GM19240 (cell line): Measurements from ENCODE around the gene STK32C.
"Not testable (repeated sequence)": the region's sequence is repeated elsewhere in the genome, so short reads cannot be mapped to it uniquely, and the experiment has no call there.

ENCODE experiments used
- DNase-seq: peaks from one replicate; pipeline ENCODE4 v3.0.0; 2011; ENCODE audit warnings: low spot score; ENCODE audit not compliant: insufficient read length

The STK32C gene

DNA sequence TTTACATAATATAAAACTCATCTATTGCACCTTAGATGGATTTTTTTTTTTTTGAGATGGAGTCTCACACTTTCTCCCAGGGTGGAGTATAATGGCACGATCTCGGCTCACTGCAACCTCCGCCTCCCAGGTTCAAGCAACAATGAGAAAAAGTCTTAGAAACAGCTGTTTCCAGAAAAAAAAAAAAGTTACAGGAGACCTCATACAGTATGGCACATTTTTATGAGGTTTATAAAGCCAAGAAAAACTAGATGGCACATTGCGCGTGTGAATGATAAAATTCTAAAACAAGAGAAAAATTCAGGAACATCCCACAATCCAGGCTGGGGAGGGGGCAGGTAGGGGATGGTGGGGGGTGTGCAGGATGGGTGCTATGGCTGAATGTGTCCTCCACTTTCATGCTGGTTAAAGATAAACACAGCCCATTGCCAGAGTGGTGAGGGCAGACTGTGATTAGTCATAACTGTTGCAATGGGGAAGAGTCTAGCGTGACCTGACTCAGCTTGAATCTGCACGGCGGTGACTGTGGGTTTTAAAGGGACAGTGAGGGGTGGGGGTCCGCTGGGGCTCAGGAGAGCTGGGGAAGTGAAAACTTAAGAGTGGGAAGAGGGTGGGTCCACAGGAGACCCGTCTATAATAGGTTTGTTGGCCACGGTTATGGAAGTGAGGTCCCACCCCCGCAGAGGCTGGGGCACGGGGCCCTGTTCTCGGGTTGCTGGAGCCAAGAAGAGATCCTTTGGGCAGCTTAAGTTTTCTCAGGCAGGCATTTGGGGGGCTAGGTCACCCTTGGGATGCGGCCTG, 12.3 kb upstream of the STK32C start:
- peak; percentile 66 for DNase-seq

DNA sequence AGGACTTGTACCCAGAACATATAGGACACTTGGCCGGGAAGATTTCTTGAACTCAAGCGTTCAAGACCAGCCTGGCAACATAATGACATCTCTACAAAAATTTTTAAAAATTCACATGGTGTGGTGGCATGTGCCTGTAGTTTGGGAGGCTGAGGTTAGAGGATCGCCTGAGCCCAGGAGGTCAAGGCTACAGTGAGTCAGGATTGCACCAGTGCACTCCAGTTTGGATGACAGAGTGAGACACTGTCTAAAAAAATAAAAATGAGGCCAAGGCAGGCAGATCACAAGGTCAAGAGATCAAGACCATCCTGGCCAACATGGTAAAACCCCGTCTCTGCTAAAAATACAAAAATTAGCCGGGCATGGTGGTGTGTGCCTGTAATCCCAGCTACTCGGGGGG, 9.7 kb upstream of the STK32C start:
- not testable (repeated sequence) for DNase-seq

DNA sequence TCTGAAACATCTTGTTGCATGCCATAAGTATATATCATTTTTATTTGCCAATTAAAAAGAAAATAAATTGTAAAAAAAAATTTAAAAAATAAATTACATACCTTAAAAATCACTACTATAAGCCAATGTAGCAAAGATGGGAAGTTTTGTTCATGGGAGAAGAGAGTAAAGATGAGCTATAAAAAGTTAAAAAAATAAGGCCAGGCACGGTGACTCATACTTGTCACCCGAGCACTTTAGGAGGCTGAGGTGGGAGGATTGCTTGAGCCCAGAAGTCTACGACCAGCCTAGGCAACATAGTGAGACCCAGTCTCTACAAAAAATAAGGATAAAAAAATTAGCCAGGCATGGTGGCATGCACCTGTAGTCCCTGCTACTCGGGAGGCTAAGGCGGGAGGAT, 8.4 kb upstream of the STK32C start:
- no peak for DNase-seq

DNA sequence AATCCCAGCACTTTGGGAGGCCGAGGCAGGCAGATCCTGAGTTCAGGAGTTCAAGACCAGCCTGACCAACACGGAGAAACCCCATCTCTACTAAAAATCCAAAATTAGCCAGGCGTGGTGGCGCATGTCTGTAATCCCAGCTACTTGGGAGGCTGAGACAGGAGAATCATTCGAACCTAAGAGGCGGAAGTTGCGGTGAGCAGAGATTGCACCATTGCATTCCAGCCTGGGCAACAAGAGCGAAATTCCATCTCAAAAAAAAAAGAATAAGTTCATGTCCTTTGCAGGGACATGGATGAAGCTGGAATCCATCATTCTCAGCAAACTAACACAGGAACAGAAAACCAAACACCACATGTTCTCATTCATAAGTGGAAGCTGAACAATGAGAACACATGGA, 7.1 kb upstream of the STK32C start:
- DNase-seq: not testable (repeated sequence)

DNA sequence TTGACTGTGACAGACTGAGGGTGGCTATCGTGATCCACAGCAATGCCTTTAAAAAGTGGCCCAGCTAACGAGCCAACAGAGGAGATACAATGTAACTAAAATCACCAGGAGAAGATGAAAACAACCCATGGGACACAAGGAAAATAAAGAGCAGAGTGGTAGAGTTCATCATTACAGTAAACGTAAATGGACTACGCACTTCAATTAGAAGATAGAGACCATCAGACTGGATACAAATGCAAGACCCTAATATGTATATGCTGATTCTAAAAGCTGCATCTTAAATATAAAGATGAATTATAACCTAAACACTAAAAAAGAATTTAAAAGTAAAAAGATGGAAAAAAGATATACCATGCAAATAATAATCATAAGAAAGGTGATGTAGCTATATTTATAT, 6.6 kb upstream of the STK32C start:
- no peak for DNase-seq

DNA sequence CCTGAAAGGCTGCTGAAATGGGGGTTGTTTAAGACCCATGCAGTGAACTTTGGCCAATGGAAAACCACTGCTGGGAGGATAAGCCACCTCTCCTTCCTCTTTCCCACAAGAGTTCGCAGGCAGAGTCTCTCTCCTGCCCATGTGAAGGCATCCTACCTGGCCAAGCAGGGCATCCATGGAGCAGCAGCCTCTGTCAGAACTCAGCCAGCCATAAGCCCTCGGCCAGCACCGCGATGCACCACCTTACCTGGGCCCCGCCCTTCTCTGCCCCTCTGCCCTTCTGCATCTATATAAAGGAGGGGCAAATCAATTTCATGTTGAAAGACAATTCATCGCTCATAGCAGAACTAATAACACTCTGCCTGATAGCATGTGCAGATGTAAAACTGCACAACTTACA, 6.1 kb upstream of the STK32C start:
- DNase-seq: no peak

DNA sequence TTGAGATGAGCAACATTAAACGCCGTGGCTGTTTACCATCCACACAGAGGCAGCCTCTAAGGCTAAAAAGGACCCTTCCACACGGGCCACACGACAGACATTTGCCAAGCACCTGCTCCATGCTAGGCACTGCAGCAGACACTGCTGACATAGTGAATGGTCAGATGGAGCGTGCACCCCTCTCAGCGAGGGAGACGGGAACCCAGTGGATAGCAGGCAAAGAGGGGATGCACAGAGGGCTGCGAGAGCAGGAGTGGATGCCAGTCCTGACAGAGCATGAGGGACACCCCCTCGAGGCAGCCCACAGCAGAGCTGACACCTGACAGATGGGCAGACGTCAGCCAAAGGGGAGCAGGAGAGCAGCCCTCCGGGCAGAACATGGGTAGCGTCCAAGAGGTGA, 5.6 kb upstream of the STK32C start:
- DNase-seq: no peak

DNA sequence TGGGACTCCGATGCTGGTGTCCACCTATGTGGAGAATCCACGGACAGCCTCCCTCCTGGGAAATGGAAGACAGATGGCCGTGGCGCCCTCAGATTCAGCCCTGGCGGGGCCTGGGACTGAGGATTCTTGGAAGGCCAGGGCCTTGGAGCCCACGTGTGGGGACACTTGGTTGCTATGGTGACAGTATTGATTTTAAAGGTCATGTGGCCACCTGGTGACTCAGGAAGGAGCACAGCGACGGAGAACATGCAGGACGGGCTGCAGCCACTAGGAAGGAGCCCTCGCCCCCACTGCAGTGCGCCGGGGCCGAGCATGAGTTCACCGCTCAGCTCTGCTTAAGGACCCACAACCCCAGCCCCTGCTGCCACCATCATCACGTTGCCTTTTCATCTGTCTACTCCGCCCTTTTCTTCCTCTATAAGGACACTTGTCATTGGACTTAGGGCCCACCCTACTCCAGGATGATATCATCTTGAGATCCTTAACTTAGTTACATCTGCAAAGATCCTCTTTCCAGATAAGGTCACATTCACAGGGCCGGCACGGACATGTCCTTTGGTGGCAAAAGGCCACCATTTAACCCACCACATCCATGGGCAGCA, 3.7 kb upstream of the STK32C start:
- DNase-seq: no peak

DNA sequence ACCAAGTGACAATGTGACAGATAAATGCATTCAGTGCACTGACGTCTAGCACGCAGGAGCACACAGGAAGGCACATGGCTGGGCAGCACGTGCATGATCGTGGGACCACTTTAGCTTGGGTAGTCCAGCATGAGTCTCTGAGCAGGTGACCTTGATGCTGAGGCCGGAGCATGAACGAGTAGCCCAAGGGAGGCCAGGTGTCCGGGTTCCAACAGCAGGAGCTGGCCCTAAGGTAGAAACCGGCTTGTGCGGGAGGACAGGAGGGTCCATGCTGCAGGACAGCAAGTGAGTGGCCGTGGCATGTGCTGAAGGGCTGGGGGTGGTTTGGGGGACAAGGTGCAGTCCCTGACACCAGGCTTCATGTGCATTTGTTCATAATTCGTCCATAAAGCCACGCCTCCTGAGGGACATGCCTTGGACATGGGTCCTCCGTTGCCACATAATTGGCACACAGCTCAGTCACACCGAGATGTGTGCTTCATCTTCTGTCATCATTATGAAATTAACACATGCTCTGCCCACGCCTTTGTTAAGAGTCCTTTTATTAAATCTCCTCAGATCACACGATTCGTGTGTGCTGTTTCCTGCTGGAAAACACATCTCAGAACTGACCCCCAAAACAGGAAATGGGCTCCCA, 3.1 kb upstream of the STK32C start:
- no peak for DNase-seq

DNA sequence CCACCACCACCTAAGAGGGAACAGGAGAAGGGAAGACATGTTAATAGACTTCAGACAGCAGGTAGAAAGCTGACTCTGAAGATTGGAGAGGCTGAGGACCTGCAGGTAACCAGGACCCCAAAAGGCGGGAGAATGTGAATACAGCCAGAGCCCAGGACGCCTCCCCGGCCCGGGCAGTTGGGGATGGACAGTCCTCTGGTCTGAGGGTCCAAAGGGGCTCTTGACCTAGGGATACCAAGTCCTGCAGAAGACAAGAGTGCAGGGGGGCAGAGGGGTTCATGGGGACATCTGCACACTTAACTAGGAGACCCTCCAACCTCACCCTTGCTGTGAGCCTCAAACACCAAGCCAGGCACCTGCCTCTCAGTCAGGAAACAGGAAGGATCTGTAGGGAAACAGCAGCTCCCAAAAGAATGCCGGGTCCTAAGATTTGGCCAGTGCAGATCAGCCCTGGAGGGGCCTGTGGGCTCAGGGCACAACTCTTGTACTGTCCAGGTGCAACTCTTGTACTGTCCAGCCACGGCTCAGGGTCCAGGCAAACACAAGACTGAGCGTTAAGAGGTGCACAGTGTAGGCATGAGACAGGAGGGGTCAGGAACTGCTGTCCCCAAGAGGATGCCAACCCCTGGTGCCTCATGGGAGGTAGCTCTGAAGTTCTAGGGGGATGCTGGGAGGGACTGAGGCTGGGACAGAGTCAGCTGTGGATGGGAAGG, 2.3 kb upstream of the STK32C start:
- DNase-seq: no peak

DNA sequence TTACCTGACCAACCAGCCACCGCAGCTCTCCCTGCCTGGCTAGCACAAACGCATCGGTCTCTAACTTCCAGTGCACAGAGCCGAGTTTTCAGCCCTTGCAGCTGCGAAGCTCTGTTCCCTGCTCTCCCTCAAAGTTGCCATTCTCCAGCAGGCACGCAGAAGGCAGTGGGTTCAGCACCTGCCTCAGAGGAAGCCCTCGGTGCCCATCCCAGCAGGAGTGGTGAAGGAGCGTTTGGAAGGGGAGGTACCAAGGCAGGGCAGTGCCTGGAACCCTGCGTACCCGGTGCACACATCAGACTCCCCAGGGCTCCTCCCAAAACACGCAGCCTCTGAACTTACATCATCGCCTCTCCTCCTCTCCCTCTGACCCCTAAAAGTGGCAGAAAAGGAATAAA, 1.7 kb upstream of the STK32C start:
- DNase-seq: no peak

DNA sequence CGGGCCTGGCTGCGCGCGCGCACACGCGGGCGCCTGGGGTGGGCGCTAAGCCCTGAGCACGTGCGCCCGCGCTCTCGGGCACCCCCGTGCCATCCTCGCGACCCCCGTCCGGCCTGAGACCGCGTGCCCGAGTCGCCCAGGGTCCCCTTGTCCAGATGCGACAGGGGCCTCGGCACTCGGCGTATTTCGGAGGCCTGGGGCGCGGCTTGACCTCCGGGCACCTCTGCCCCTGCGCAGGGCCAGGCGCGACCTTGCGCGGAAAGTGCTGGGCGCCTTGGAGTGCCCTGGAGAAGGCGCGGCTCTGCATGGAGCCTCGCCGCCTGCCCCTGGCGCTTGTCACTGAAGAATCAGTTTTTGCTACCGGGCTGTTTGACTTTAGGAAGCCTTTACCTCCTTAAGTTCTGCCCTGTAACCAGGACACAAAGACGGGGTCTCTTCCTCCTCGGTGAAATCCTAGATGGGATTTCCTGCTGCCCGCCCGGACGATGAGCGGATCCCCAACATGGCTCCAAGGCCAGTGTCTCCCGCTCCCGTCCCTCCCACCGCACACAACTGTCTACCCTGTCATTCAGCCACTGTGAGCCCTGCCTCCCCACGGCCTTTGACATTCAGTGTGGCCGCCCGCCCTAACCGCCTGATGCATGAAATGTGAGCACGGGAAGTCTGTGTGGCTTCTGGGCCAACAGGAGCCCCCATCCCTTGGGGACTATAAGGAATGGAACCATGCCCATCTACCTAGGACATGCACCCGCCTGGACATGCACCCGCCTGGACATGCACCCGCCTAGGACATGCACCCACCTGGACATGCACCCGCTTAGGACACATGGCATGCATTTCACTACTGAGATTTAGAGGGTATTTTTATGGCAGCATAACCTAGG, 1.1 kb upstream of the STK32C start:
- DNase-seq: no peak

DNA sequence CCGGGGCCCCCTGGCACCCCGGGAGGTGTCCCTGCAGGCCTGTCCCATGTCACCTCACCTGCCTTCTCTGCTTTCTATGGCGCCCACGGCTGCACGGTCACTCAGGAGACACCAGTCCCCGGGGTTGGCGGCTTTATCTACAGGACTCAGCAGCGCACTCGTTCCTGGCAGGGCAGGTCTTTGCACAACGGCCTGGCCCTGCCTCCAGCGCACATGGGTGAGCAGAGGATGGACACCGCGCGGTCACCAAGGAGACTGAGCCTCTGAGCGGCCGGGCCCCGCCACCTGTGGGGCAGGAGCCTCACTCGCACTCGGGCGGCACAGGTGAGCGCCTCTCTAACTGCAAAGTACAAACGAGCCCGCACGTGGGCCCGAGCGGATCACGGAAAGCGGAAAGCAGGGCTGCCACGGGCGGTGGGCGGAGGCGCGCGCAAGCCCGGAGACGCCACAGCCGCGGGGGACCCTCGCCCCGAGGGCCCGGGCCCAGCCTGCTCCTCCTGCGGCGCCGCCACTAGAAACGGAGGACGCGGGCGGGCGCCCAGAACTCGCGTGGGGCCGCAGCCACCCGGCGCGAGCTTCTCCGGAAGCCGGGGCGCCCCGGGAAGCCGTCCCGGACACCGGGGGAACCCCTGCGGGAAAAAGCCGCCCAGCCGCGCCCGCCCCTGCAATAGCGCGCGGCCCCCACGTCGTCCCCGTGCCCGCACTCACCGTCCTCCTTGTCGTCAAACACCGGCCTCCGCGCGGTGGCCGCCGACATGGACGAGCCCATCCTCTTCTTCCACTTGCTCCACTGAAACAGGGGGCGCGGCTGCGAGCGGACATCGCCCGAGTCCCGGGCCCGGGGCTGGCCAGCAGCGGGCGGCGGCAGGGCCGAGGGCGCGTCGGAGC, 642 bp downstream of the STK32C start:
- DNase-seq: no peak

DNA sequence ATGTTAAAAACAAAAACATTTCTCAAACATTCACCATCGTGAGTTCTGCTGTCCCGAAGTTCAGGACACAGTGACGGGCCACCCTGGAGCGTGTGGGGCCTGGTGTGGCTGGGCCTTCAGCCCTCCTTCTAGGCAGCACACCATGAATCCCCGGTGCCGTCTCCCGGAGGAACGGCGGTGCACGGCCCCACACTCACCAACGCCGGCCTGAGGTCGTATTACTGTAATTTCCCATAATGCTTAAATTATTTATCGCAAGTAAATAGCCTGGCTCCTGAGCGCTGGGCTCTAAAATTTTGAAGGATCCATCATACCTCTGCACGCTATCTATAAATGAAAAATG, 1.4 kb downstream of the STK32C start:
- no peak for DNase-seq

DNA sequence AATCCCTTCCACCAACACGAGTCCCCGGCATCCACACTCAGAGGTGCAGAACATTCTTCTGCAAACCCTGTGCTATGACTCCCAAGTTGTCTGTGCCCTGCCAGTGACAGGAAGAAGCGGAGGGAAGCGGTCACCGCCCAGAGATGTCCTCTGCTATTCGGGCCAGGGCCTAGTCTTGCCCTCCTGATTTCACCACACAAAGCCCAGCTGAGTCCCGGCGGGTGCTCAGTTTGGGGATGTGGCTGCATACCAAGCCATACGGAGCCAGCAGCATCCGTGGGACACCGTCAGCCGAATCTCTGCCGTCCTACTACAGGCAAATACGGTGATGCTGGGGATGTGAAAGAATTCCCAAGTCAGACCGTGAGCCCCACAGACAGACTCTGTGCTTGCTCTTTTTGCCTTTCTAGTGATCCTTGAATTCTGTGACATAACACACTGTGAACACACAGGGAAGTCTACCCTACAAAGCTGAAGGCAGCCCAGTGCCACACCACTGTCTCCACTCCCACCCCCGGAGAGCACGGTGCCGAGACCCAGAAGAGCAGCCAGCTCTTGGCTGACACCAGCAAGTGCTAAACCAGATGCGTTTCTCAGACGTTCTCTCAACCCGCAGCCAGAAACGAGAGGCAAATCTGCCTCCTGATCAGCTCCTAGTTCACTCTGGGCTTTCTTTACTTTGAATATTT, 2.0 kb downstream of the STK32C start:
- no peak for DNase-seq

DNA sequence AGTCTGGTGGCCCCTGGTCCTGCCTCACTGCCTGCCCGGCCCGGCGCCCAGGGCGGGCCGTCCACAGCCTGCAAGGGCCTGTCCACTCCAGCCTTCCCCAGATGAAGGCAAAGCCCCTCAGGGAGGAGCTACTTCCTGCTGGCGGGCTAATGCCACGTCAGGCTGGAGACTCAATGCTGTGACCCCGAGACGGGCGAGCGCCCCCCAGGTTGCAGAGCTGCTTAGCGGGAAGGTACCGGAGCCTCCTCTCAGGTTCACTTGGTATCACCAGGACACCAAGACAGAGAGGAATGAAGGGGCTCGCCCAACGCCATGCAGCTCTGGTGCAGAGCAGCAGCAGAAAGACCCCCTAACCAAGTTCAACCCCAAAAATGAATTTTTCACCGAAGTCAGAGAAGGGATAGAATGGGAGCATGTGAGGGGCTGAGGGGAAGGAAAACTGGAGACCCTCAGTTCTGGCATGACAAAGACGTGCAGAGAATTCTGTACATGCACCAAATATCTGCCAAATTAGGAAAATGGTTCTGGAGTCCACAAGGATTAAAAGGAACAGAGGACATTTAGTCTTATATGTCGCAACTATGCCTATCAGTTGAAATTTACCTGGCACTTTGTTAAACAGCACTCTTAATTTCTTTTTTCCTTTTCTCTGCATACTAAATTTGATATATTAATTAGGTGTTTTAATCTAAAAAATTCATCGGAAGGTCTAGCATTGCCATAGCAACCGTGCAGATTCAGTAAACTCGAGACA, 2.8 kb downstream of the STK32C start:
- DNase-seq: no peak

DNA sequence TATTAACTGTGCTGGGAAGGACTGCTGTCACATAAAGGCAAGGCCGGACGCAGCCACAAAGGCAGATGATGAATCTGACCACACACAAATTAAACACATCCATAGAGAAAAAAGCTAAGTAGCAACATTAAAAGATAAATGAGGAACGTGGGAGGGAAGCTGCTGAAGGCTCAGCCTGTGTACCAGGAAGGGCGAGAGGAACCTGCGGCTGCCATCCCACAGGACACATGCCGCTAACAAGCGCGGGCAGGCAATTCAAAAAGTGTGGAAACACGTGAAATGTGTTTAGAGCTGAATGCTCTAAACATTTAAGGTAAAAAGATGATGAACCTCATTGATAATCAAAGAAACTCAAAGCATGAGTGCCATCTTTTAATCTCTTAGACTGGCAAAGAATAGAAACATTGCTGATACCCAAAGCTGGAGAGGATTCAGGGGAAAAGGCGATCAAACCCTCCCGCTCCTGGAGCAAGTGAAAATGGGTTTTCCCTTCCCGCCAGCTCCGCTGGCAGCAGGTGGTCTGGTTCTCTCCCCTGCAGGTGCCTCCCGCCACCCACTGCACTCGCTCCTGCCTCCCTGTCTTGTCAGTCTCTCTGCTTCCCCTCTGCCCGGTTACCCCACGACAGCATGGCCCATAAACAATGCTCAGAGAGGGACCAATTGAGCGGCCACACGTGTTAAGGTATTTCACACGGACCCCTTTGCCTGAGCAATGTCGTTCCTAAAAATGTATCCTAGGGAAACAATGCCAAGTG, 4.2 kb downstream of the STK32C start:
- no peak for DNase-seq
